IMR-90 (cell line): ENCODE measurements around the gene COL9A3. TPM values are rescaled to one million over a fixed set of nuclear protein-coding genes. Genes with fewer than 3 reads are reported as not detected.

Experiments used
- ATAC-seq: fragments of 200-7000 bp; cut with Tn5 transposase; 2 replicates; pipeline ENCODE4 v1.9.1; 2020; ENCODE audit warnings: low read depth, mild to moderate bottlenecking, moderate library complexity
- BruUV-seq: library from RNA; stranded (reverse); fragments of 400-500 nt; replicated peaks from 2 replicates; lab custom pipeline; 2021; lab: Mats Ljungman, UMichigan
- CTCF ChIA-PET: fragments of 300-600 bp; formaldehyde crosslinking; extraction: SDS; loops from one replicate; lab custom pipeline; 2021; ENCODE audit warnings: antibody characterized with exemption; lab: Yijun Ruan, JAX
- POLR2A ChIA-PET: fragments of 300-600 bp; sonication (Branson Sonifier 250); formaldehyde crosslinking; loops from one replicate; lab custom pipeline; 2022; ENCODE audit warnings: antibody characterized with exemption; ENCODE audit not compliant: unreplicated experiment; lab: Charles Lee
- DNase-seq: peaks from one replicate; pipeline ENCODE4 v3.0.0; 2013
- H2AFZ ChIP-seq: replicated peaks from 2 replicates; pipeline ENCODE3; 2013; ENCODE audit warnings: low read length, mild to moderate bottlenecking; ENCODE audit not compliant: poor library complexity
- H2AK5ac ChIP-seq: 2 replicates; pipeline ENCODE4 v1.6.1; 2013; ENCODE audit warnings: low read depth, low read length, inconsistent platforms
- H2AK9ac ChIP-seq: replicated peaks from 2 replicates; pipeline ENCODE3; 2013; ENCODE audit warnings: mild to moderate bottlenecking, low read depth, low read length, moderate library complexity; ENCODE audit not compliant: poor library complexity
- H2BK120ac ChIP-seq: 2 replicates; pipeline ENCODE4 v1.6.1; 2013; ENCODE audit warnings: low read depth, low read length, inconsistent platforms
- H2BK15ac ChIP-seq: 3 replicates; pipeline ENCODE4 v1.6.1; 2013; ENCODE audit warnings: low read depth, low read length, inconsistent platforms
- H2BK20ac ChIP-seq: 2 replicates; pipeline ENCODE4 v1.6.1; 2013; ENCODE audit warnings: low read depth, mild to moderate bottlenecking, inconsistent platforms, low read length, moderate library complexity
- H2BK5ac ChIP-seq: 2 replicates; pipeline ENCODE4 v1.6.1; 2013; ENCODE audit warnings: mild to moderate bottlenecking, low read depth, low read length, inconsistent platforms; ENCODE audit not compliant: poor library complexity, severe bottlenecking
- H3K14ac ChIP-seq: replicated peaks from 2 replicates; pipeline ENCODE4 v1.6.1; 2013; ENCODE audit warnings: low read depth, low read length, inconsistent platforms
- H3K18ac ChIP-seq: 2 replicates; pipeline ENCODE4 v1.6.1; 2013; ENCODE audit warnings: low read depth, low read length, control low read depth
- H3K23ac ChIP-seq: 2 replicates; pipeline ENCODE4 v1.6.1; 2013; ENCODE audit warnings: low read depth, low read length, inconsistent platforms
- H3K27ac ChIP-seq: 2 replicates; pipeline ENCODE4 v1.5.1; 2013; ENCODE audit warnings: mild to moderate bottlenecking, control low read depth, low read length; ENCODE audit not compliant: insufficient read depth
- H3K27me3 ChIP-seq: 2 replicates; pipeline ENCODE4 v1.6.1; 2013; ENCODE audit warnings: low read length; ENCODE audit not compliant: control insufficient read depth, insufficient read depth
- H3K36me3 ChIP-seq: 2 replicates; pipeline ENCODE4 v1.6.1; 2013; ENCODE audit warnings: low read length, mixed read lengths; ENCODE audit not compliant: control insufficient read depth, insufficient read depth
- H3K4ac ChIP-seq: 2 replicates; pipeline ENCODE4 v1.6.1; 2013; ENCODE audit warnings: low read depth, low read length, inconsistent platforms
- H3K4me1 ChIP-seq: 2 replicates; pipeline ENCODE4 v1.6.1; 2013; ENCODE audit warnings: low read length, mixed read lengths; ENCODE audit not compliant: control insufficient read depth, insufficient read depth
- H3K4me2 ChIP-seq: 2 replicates; pipeline ENCODE4 v1.6.1; 2013; ENCODE audit warnings: low read depth, mild to moderate bottlenecking, control low read depth, low read length, moderate library complexity
- H3K4me3 ChIP-seq: 2 replicates; pipeline ENCODE4 v1.5.1; 2013; ENCODE audit warnings: low read depth, mild to moderate bottlenecking, control low read depth, low read length, moderate library complexity; ENCODE audit not compliant: insufficient read depth
- H3K56ac ChIP-seq: 2 replicates; pipeline ENCODE4 v1.6.1; 2013; ENCODE audit warnings: low read length, inconsistent platforms; ENCODE audit not compliant: insufficient read depth; ENCODE audit errors: extremely low read depth
- H3K79me1 ChIP-seq, 2 experiments: 2 replicates each; pipeline ENCODE4 v1.6.1; 2013; ENCODE audit warnings: low read length in 2 of 2, inconsistent platforms in 1 of 2, low read depth in 1 of 2
- H3K9ac ChIP-seq: 2 replicates; pipeline ENCODE4 v1.6.1; 2013; ENCODE audit warnings: low read depth, low read length, control low read depth
- H3K9me1 ChIP-seq: 2 replicates; pipeline ENCODE4 v1.6.1; 2013; ENCODE audit warnings: low read length, inconsistent platforms; ENCODE audit not compliant: insufficient read depth
- H3K9me3 ChIP-seq: 2 replicates; pipeline ENCODE4 v1.6.1; 2013; ENCODE audit warnings: low read length; ENCODE audit not compliant: control insufficient read depth, insufficient read depth
- H4K20me1 ChIP-seq: 2 replicates; pipeline ENCODE4 v1.6.1; 2013; ENCODE audit warnings: low read length, inconsistent platforms; ENCODE audit not compliant: insufficient read depth
- H4K5ac ChIP-seq: 2 replicates; pipeline ENCODE4 v1.6.1; 2013; ENCODE audit warnings: mild to moderate bottlenecking, low read depth, low read length, control low read depth
- H4K8ac ChIP-seq, 2 experiments: 2 replicates each; pipeline ENCODE4 v1.6.1; 2013; ENCODE audit warnings: low read depth in 2 of 2, low read length in 2 of 2, control low read depth in 1 of 2, inconsistent platforms in 1 of 2
- H4K91ac ChIP-seq: 2 replicates; pipeline ENCODE4 v1.6.1; 2013; ENCODE audit warnings: low read depth, low read length, inconsistent platforms; ENCODE audit not compliant: insufficient read depth
- CTCF ChIP-seq: conservative IDR thresholded peaks from 2 replicates; pipeline ENCODE4 v1.5.1; 2012; ENCODE audit warnings: mild to moderate bottlenecking, low read depth, low read length, improper control_type of control experiment
- MXI1 ChIP-seq: IDR thresholded peaks from 2 replicates; pipeline ENCODE4 v1.6.1; 2012; ENCODE audit warnings: low read depth, mild to moderate bottlenecking, low read length, moderate library complexity, borderline replicate concordance
- NFE2L2 ChIP-seq: fragments of 150-350 bp; IDR thresholded peaks from 2 replicates; pipeline ENCODE4 v1.6.1; 2016; ENCODE audit warnings: low read depth, mild to moderate bottlenecking, low read length
- POLR2A ChIP-seq: IDR thresholded peaks from 2 replicates; pipeline ENCODE4 v1.6.1; 2012; ENCODE audit warnings: mild to moderate bottlenecking, low read depth, low read length
- RFX5 ChIP-seq: IDR thresholded peaks from 2 replicates; pipeline ENCODE4 v1.8.0; 2012; ENCODE audit warnings: low read depth, mild to moderate bottlenecking, low read length, moderate library complexity
- SMC3 ChIP-seq: fragments of 150-350 bp; IDR thresholded peaks from 2 replicates; pipeline ENCODE4 v1.6.1; 2016; ENCODE audit warnings: low read depth, mild to moderate bottlenecking, antibody characterized with exemption, low read length, moderate library complexity
- USF2 ChIP-seq: fragments of 150-350 bp; IDR thresholded peaks from 2 replicates; pipeline ENCODE4 v1.6.1; 2017; ENCODE audit warnings: mild to moderate bottlenecking, antibody characterized with exemption, low read length, low read depth
- WGBS, 2 experiments: methylation state at CpG; one replicate each; pipeline versions ENCODE4 v1.1.5 to v1.1.7; 2013; ENCODE audit warnings: missing lambda C conversion rate in 2 of 2; ENCODE audit not compliant: insufficient read length in 1 of 2; ENCODE audit errors: extremely low coverage in 2 of 2; 5-methylcytosine and 5-hydroxymethylcytosine counted together
- dilution Hi-C: fragments of 300-500 bp; cut with HindIII; formaldehyde crosslinking; loops from one replicate; pipeline ENCODE4 v1.14.3; 2018; ENCODE audit warnings: low sequenced_read_pairs; ENCODE audit not compliant: unreplicated experiment
- in situ Hi-C: fragments of 300-500 bp; cut with MboI; formaldehyde crosslinking; loops from 3 replicates; pipeline ENCODE4 v1.14.3; 2019; ENCODE audit warnings: low sequenced_read_pairs, inconsistent platforms, mixed read lengths
- intact Hi-C: fragments of 100-400 bp; cut with micrococcal nuclease; formaldehyde crosslinking; loops from 2 replicates; pipeline ENCODE4 v1.10.0; 2022
- polyA plus RNA-seq, 3 experiments: library from polyadenylated mRNA; depleted of rRNA; stranded (reverse); fragments of >200 nt; gene quantifications; 2 replicates each; pipeline ENCODE4 v1.2.3, GENCODE V29; 2012; ENCODE audit warnings: low replicate concordance in 1 of 3
- total RNA-seq: library from RNA; depleted of rRNA; stranded (reverse); fragments of >200 nt; gene quantifications from 2 replicates; pipeline ENCODE4 v1.2.3, GENCODE V29; 2012
- TF ChIP-seq, protein P1 (sequence below): fragments of 150-350 bp; IDR thresholded peaks from 2 replicates; pipeline ENCODE4 v1.6.1; 2016; ENCODE audit warnings: low read depth, mild to moderate bottlenecking, low read length, moderate library complexity, borderline replicate concordance

Gene COL9A3
- total and polyA plus RNA-seq, 2 of the 4 experiments (the other 2 are of a cell fraction) = 0.36 to 1.4 TPM

GRCh38 chr20:62820208-62820961 lies 3.5 kb downstream of the COL9A3 start:
- Histone ChIP-seq H3K18ac (no peak overlapping the region), H3K4ac (peak overlapping the region; percentile 61; the same call in 1 of the 2 replicates), H3K36me3 (no peaks in the 10 kb centered on the region), H2BK15ac (no peak overlapping the region), H3K79me1 (no peaks in the 10 kb centered on the region), H2AFZ (peak overlapping the region; percentile 75), H3K4me3 (no peak overlapping the region), H3K9me1 (no peaks in the 10 kb centered on the region), H3K56ac (no peak overlapping the region), H3K4me2 (no peak overlapping the region), H2AK5ac (peak overlapping the region; percentile 82), H2BK20ac (0 out of 2 replicates have a peak overlapping the region, but pooled peaks have one; percentile 7), H4K91ac (peak overlapping the region; percentile 37; the same call in 1 of the 2 replicates), H3K27ac (no peak overlapping the region), H3K23ac (no peak overlapping the region), H3K9ac (no peak overlapping the region), H2AK9ac (no peak overlapping the region), H2BK120ac (0 out of 2 replicates have a peak overlapping the region, but pooled peaks have one; percentile 23), H4K20me1 (no peaks in the 10 kb centered on the region), H4K5ac (no peak overlapping the region), H2BK5ac (no peak overlapping the region), H3K27me3 (peaks cover 23% of the 10 kb centered on the region), H3K4me1 (peaks cover 20% of the 10 kb centered on the region), H3K14ac (no peak overlapping the region), H4K8ac (no peak overlapping the region), H3K9me3 (no peaks in the 10 kb centered on the region)
- BruUV-seq = no TSS peak
- no peak for TF ChIP-seq SMC3
- TF ChIP-seq, protein P1, sequence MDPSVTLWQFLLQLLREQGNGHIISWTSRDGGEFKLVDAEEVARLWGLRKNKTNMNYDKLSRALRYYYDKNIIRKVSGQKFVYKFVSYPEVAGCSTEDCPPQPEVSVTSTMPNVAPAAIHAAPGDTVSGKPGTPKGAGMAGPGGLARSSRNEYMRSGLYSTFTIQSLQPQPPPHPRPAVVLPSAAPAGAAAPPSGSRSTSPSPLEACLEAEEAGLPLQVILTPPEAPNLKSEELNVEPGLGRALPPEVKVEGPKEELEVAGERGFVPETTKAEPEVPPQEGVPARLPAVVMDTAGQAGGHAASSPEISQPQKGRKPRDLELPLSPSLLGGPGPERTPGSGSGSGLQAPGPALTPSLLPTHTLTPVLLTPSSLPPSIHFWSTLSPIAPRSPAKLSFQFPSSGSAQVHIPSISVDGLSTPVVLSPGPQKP = no peak
- TF ChIP-seq CTCF = no peak
- TF ChIP-seq MXI1 = no peak
- TF ChIP-seq NFE2L2 = no peak
- no peak for TF ChIP-seq RFX5
- TF ChIP-seq USF2 = no peak
- no peak for TF ChIP-seq POLR2A
- ChIA-PET CTCF (no interaction called here), POLR2A (no interaction called here)
- intact Hi-C loops = no loop called here
- dilution Hi-C loops = no loop called here
- 85% methylated on average over 10 of the region's 23 CpGs; no CpG with 5 or more reads in 1 of the 2 experiments for WGBS, 2 experiments
- DNase-seq = no peak
- in situ Hi-C loops = no loop called here
- ATAC-seq = no peak
